ENCODE measurements around the gene ASXL1. TPM values are rescaled to one million over a fixed set of nuclear protein-coding genes. Genes with fewer than 3 reads are reported as not detected.
"Not testable (repeated sequence)": the region's sequence is repeated elsewhere in the genome, so short reads cannot be mapped to it uniquely, and the experiment has no call there.

Gene ASXL1
- total RNA-seq, 2 experiments from 2014 or later, result 129 to 141 TPM

DNA sequence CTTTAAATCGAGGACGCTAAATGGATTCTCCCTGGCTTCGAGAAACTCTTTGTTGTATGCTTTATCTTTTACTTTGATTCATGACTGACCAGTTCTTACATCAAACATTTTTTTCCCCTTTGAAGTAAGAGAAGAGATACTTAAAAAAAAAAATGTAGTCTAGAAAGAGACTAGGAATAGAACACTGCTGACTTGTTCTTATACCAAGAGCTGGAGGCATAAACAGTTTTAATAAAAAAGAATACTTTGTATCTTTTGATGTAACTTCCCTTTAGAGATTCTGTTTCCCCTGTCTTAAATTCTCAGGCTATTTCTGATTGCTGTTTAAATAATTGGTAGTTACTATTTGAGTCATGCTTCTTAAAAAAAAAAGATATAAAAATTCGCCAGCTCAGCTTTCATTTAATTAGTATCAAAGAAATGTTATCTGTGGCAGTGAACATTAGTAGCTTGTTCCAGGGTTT, 4.8 kb downstream of the ASXL1 start:
- peaks cover 45% of the 10 kb centered on the region for H3K36me3 Mint-ChIP-seq (ENCODE audit: low read depth)
- H3K9me3 Mint-ChIP-seq (ENCODE audit: low read depth), result no peaks in the 10 kb centered on the region
- ATAC-seq (no peak), DNase-seq (no peak)
- peak overlapping the region; percentile 98 for H3K27ac Mint-ChIP-seq
- intact Hi-C loops (cut with DNase I, micrococcal nuclease), result no loop called here
- ChIA-PET POLR2A (interaction anchor here (0.6 to 0.7 kb wide), 2 partner anchors 165 to 210 kb away, joined by 6 to 8 read pairs; no protein-coding TSS in a partner anchor), CTCF (interaction anchor here (0.6 to 0.7 kb wide), 2 partner anchors 8 to 177 kb away, joined by 3 read pairs; no protein-coding TSS in a partner anchor)
- peaks cover 76% of the 10 kb centered on the region for H3K4me1 Mint-ChIP-seq
- peak overlapping the region; percentile 99 for H3K4me3 Mint-ChIP-seq
- no peaks in the 10 kb centered on the region for H3K27me3 Mint-ChIP-seq

GRCh38 chr20:32363492-32363891, 5.4 kb downstream of the ASXL1 start:
- POLR2A ChIA-PET, result interaction anchor here (0.6 to 0.7 kb wide), 2 partner anchors 165 to 210 kb away, joined by 6 to 8 read pairs; no protein-coding TSS in a partner anchor
- Mint-ChIP-seq H3K27me3 (no peaks in the 10 kb centered on the region), H3K9me3 (ENCODE audit: low read depth) (no peaks in the 10 kb centered on the region), H3K4me1 (peaks cover 81% of the 10 kb centered on the region), H3K36me3 (ENCODE audit: low read depth) (peaks cover 50% of the 10 kb centered on the region), H3K27ac (peak overlapping the region; percentile 59), H3K4me3 (peak overlapping the region; percentile 99)
- intact Hi-C loops (cut with DNase I, micrococcal nuclease), result no loop called here
- DNase-seq (no peak), ATAC-seq (no peak)
- CTCF ChIA-PET, result interaction anchor here (0.6 to 0.7 kb wide), 3 partner anchors 8 to 176 kb away, joined by 3 read pairs; no protein-coding TSS in a partner anchor

DNA sequence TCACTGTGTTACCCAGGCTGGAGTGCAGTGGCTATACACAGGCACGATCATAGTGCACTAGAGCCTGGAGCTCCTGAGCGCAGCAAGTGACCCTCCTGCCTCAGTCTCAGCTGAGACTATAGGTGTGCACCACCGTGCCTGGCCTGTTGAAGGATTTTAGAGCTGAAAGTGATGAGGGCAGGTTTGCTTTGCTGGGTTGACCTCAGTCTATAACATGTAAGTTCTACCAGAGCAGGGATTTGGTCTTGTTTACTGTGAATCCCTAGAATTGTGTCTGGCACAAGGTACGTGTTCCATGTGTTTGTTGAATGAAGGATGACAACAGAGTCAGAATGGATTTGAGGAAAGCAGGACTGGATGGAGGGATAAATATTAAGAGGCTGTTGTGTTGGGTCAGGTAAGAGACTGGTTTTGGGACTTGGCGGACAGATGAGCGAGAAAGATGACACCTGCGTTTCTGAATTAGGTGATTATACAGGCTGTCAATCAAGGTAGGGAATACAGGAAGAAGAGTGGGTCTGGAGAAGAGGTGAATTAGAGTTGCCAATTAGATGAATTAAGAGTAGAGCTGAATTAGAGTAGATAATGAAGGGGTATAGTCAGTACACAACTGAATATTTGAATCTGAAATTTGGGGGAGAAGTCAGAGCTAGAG, 6.5 kb downstream of the ASXL1 start:
- Mint-ChIP-seq H3K36me3 (ENCODE audit: low read depth) (peaks cover 50% of the 10 kb centered on the region), H3K27me3 (no peaks in the 10 kb centered on the region), H3K4me3 (no peak overlapping the region), H3K9me3 (ENCODE audit: low read depth) (no peaks in the 10 kb centered on the region), H3K27ac (peak overlapping the region; percentile 65), H3K4me1 (peaks cover 85% of the 10 kb centered on the region)
- DNase-seq (no peak), ATAC-seq (no peak)
- ChIA-PET CTCF (no interaction called here), POLR2A (interaction anchor here (0.5 to 1.1 kb wide), 2 partner anchors 120 to 159 kb away, joined by 3 read pairs; no protein-coding TSS in a partner anchor)
- intact Hi-C loops (cut with DNase I, micrococcal nuclease), result loop anchor here (5.0 kb wide), 1 partner anchor 32 kb away; no protein-coding TSS in a partner anchor

- CTCF ChIA-PET, result no interaction called here
- Mint-ChIP-seq H3K27ac (peak overlapping the region; percentile 65), H3K4me3 (no peak overlapping the region), H3K4me1 (peaks cover 80% of the 10 kb centered on the region), H3K9me3 (ENCODE audit: low read depth) (no peaks in the 10 kb centered on the region), H3K36me3 (ENCODE audit: low read depth) (peaks cover 48% of the 10 kb centered on the region), H3K27me3 (no peaks in the 10 kb centered on the region)
- intact Hi-C loops (cut with DNase I, micrococcal nuclease), result loop anchor here (5.0 kb wide), 1 partner anchor 33 kb away; no protein-coding TSS in a partner anchor
- POLR2A ChIA-PET, result interaction anchor here (0.5 kb wide), 1 partner anchor 120 kb away, joined by 3 read pairs; no protein-coding TSS in a partner anchor
- DNase-seq (no peak), ATAC-seq (no peak)
These were observed 7.4 kb downstream of the ASXL1 start for GRCh38 chr20:32365564-32365963.

DNA sequence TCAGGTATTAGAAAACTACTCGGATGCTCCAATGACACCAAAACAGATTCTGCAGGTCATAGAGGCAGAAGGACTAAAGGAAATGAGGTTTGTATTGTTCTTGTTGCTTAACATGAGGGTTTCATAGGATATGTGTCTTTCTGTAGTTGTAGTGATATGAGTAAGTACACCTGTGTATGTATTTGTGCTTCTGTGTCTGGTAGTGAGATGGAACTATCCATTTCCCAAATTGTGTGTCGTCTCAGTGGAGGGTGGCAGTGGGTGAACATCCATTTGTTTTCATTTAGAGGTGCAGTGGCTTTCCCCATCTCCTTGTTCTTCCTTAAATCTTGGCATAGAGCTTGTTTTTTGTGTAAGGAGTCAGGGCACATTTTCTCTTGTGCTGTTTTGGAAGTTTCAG, 8.2 kb downstream of the ASXL1 start:
- POLR2A ChIA-PET, result no interaction called here
- intact Hi-C loops (cut with DNase I, micrococcal nuclease), result loop anchor here (2.0 to 5.0 kb wide), 2 partner anchors 20 to 34 kb away; no protein-coding TSS in a partner anchor
- H3K4me1 Mint-ChIP-seq, result peaks cover 74% of the 10 kb centered on the region
- peak; percentile 60 for ATAC-seq
- CTCF ChIA-PET, result no interaction called here
- no peak overlapping the region for H3K4me3 Mint-ChIP-seq
- H3K9me3 Mint-ChIP-seq (ENCODE audit: low read depth), result no peaks in the 10 kb centered on the region
- no peaks in the 10 kb centered on the region for H3K27me3 Mint-ChIP-seq
- H3K27ac Mint-ChIP-seq, result peak overlapping the region; percentile 49
- H3K36me3 Mint-ChIP-seq (ENCODE audit: low read depth), result peaks cover 42% of the 10 kb centered on the region
- no peak for DNase-seq

DNA sequence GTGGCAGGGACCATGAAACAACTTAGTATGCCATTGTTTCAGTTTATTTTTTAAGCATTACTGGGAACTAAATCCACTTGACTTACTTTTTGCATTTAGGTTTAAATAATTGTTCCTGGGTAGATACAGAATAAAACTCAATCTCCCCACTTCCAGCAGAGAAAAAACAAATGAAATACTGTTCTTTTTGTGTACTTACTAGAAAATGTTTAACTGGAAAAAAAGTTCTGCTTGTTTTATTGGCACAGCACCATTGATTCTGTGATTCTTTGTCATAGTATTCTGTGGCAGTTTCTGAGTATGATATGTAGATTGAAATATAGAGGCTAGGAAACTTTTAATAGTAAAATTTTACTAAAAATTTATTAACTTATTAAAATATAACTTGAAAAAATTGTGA, 10.2 kb downstream of the ASXL1 start:
- H3K9me3 Mint-ChIP-seq (ENCODE audit: low read depth), result no peaks in the 10 kb centered on the region
- peaks cover 45% of the 10 kb centered on the region for H3K36me3 Mint-ChIP-seq (ENCODE audit: low read depth)
- ATAC-seq, result no peak
- ChIA-PET POLR2A (no interaction called here), CTCF (no interaction called here)
- intact Hi-C loops (cut with DNase I, micrococcal nuclease), result loop anchor here (5.0 kb wide), 1 partner anchor 36 kb away; no protein-coding TSS in a partner anchor
- H3K27me3 Mint-ChIP-seq, result no peaks in the 10 kb centered on the region
- no peak for DNase-seq
- peaks cover 55% of the 10 kb centered on the region for H3K4me1 Mint-ChIP-seq
- H3K4me3 Mint-ChIP-seq, result no peak overlapping the region
- H3K27ac Mint-ChIP-seq, result peak overlapping the region; percentile 19

- ChIA-PET POLR2A (no interaction called here), CTCF (no interaction called here)
- intact Hi-C loops (cut with DNase I, micrococcal nuclease), result loop anchor here (5.0 kb wide), 1 partner anchor 37 kb away; no protein-coding TSS in a partner anchor
These were observed 10.8 kb downstream of the ASXL1 start for GRCh38 chr20:32368925-32369324.

GRCh38 chr20:32370897-32371296, 12.8 kb downstream of the ASXL1 start:
- Mint-ChIP-seq H3K4me3 (no peak overlapping the region), H3K27me3 (no peaks in the 10 kb centered on the region), H3K4me1 (peaks cover 34% of the 10 kb centered on the region), H3K36me3 (ENCODE audit: low read depth) (peaks cover 45% of the 10 kb centered on the region), H3K27ac (no peak overlapping the region), H3K9me3 (ENCODE audit: low read depth) (no peaks in the 10 kb centered on the region)
- ChIA-PET POLR2A (interaction anchor here (1.3 kb wide), 1 partner anchor 15 kb away, joined by 3 read pairs; no protein-coding TSS in a partner anchor), CTCF (interaction anchor here (0.6 to 0.8 kb wide), 2 partner anchors 8 to 15 kb away, joined by 3 read pairs; no protein-coding TSS in a partner anchor)
- DNase-seq (no peak), ATAC-seq (no peak)
- intact Hi-C loops (cut with DNase I, micrococcal nuclease), result no loop called here

More at GRCh38 chr20:32368925-32369324, 10.8 kb downstream of the ASXL1 start:
- DNase-seq (no peak), ATAC-seq (peak; percentile 47)
- Mint-ChIP-seq H3K4me3 (no peak overlapping the region), H3K9me3 (ENCODE audit: low read depth) (no peaks in the 10 kb centered on the region), H3K4me1 (peaks cover 49% of the 10 kb centered on the region), H3K27me3 (no peaks in the 10 kb centered on the region), H3K36me3 (ENCODE audit: low read depth) (peaks cover 41% of the 10 kb centered on the region), H3K27ac (peak overlapping the region; percentile 43)

DNA sequence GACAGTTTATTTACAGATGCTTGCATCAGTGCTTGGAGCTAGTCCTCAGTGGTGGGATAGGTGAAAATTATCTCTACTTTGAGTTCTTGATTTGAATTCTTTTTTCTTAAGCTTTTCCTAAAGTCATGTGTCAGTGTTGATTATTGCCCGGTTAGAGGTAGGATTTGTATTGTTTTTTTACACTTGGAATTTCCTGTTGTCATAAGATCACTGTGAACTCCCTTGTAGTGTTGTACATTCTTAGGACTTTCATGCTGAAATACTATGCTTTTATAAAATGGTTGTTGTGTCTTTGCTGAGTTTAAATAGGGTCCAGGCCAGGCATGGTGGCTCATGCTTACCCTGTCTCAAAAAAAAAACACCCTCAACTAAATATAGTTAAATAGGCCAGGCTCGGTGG, 20.3 kb downstream of the ASXL1 start:
- no peak for DNase-seq
- ChIA-PET POLR2A (interaction anchor here (0.9 kb wide), 1 partner anchor 240 kb away, joined by 4 read pairs; no protein-coding TSS in a partner anchor), CTCF (interaction anchor here (0.8 to 1.4 kb wide), 2 partner anchors 11 to 13 kb away, joined by 3 to 4 read pairs; no protein-coding TSS in a partner anchor)
- Mint-ChIP-seq H3K4me1 (peaks cover 5% of the 10 kb centered on the region), H3K9me3 (ENCODE audit: low read depth) (no peaks in the 10 kb centered on the region), H3K27ac (peak overlapping the region; percentile 14), H3K36me3 (ENCODE audit: low read depth) (peaks cover 35% of the 10 kb centered on the region), H3K4me3 (no peak overlapping the region), H3K27me3 (no peaks in the 10 kb centered on the region)
- no peak for ATAC-seq
- intact Hi-C loops (cut with DNase I, micrococcal nuclease), result no loop called here

DNA sequence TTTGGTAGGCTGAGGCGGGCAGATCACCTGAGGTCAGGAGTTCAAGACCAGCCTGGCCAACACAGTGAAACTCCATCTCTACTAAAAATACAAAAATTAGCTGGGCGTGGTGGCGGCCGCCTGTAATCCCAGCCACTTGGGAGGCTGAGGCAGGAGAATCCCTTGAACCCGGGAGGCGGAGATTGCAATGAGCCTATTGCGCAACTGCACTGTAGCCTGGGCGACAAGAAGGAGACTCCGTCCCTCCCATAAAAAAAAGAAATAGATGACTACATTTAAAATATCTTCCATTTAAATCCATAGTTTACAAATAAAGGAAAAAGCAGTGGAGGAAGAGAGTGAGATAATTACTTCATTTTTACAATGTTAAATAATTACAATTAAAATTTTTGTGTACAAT, 21.9 kb downstream of the ASXL1 start:
- H3K4me1 Mint-ChIP-seq, result peaks cover 20% of the 10 kb centered on the region
- CTCF ChIA-PET, result interaction anchor here (0.7 kb wide), 1 partner anchor 13 kb away, joined by 3 read pairs; no protein-coding TSS in a partner anchor
- H3K27me3 Mint-ChIP-seq; H3K4me3 Mint-ChIP-seq; intact Hi-C loops (cut with DNase I, micrococcal nuclease); H3K27ac Mint-ChIP-seq; POLR2A ChIA-PET; DNase-seq; ATAC-seq; H3K9me3 Mint-ChIP-seq (ENCODE audit: low read depth): not testable (repeated sequence)
- H3K36me3 Mint-ChIP-seq (ENCODE audit: low read depth), result peaks cover 38% of the 10 kb centered on the region

DNA sequence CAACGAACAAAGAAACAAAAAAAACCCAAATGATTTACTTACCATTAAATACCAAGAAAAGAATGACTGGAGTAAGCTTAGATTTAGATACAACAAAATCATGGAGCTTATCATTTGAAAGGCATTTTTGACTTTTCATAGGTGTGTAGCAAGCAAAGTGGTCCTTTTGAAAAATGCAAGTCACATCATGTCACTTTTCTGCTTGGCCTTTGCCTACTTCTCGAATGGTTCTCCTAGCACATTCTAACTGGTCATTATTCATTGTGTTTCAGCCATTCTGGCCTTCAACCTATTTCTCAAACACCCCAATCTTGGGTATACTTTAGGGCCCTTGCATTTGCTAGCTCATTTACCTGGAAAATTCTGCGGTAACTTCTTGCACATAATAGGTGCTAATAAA, 22.6 kb downstream of the ASXL1 start:
- Mint-ChIP-seq H3K4me3 (no peak overlapping the region), H3K27ac (peak overlapping the region; percentile 8), H3K36me3 (ENCODE audit: low read depth) (peaks cover 40% of the 10 kb centered on the region), H3K4me1 (peaks cover 27% of the 10 kb centered on the region), H3K27me3 (no peaks in the 10 kb centered on the region), H3K9me3 (ENCODE audit: low read depth) (no peaks in the 10 kb centered on the region)
- POLR2A ChIA-PET, result interaction anchor here (0.6 kb wide), 1 partner anchor 19 kb away, joined by 10 read pairs; no protein-coding TSS in a partner anchor
- DNase-seq (no peak), ATAC-seq (no peak)
- CTCF ChIA-PET, result interaction anchor here (0.9 kb wide), 1 partner anchor 63 kb away, joined by 3 read pairs; no protein-coding TSS in a partner anchor
- intact Hi-C loops (cut with DNase I, micrococcal nuclease), result no loop called here
